Measurements from ENCODE around the gene NCAM1.

The NCAM1 gene

GRCh38 chr11:113269096-113269495, 307.9 kb downstream of the NCAM1 start:
- no peak for TF ChIP-seq CTCF (IDR thresholded peaks at IDR 0.05; ENCODE audit: low read depth, low read length)

GRCh38 chr11:113269636-113270035, 308.4 kb downstream of the NCAM1 start:
- TF ChIP-seq CTCF (IDR thresholded peaks at IDR 0.05; ENCODE audit: low read depth, low read length): no peak
- no peak overlapping the region for H3K4me3 ChIP-seq (ENCODE audit: low read depth, low read length)

More at GRCh38 chr11:113269096-113269495, 307.9 kb downstream of the NCAM1 start:
- no peak overlapping the region for H3K4me3 ChIP-seq (ENCODE audit: low read depth, low read length)

- no peak overlapping the region for H3K4me3 ChIP-seq (ENCODE audit: low read depth, low read length)
- no peak for TF ChIP-seq CTCF (IDR thresholded peaks at IDR 0.05; ENCODE audit: low read depth, low read length)
These were observed 308.9 kb downstream of the NCAM1 start for GRCh38 chr11:113270080-113270479.

GRCh38 chr11:113271551-113272245, 310.5 kb downstream of the NCAM1 start:
- H3K4me3 ChIP-seq (ENCODE audit: low read depth, low read length): no peak overlapping the region
- TF ChIP-seq CTCF (IDR thresholded peaks at IDR 0.05; ENCODE audit: low read depth, low read length): no peak

- TF ChIP-seq CTCF (IDR thresholded peaks at IDR 0.05; ENCODE audit: low read depth, low read length): no peak
These were observed 311.1 kb downstream of the NCAM1 start for GRCh38 chr11:113272281-113272680.

GRCh38 chr11:113272927-113273615, 311.9 kb downstream of the NCAM1 start:
- no peak for TF ChIP-seq CTCF (IDR thresholded peaks at IDR 0.05; ENCODE audit: low read depth, low read length)

More at GRCh38 chr11:113272281-113272680, 311.1 kb downstream of the NCAM1 start:
- H3K4me3 ChIP-seq (ENCODE audit: low read depth, low read length): no peak overlapping the region

GRCh38 chr11:113273720-113274119, 312.5 kb downstream of the NCAM1 start:
- TF ChIP-seq CTCF (IDR thresholded peaks at IDR 0.05; ENCODE audit: low read depth, low read length): no peak
- H3K4me3 ChIP-seq (ENCODE audit: low read depth, low read length): no peak overlapping the region

More at GRCh38 chr11:113272927-113273615, 311.9 kb downstream of the NCAM1 start:
- no peak overlapping the region for H3K4me3 ChIP-seq (ENCODE audit: low read depth, low read length)

Data from WI38 (cell line).